ENCODE data around the gene ARHGDIB. TPM values are rescaled to one million over a fixed set of nuclear protein-coding genes. Genes with fewer than 3 reads are reported as not detected.

The ARHGDIB gene
- total and polyA plus RNA-seq, 7 donors, result 23.9 to 44.0 (median 32.4) TPM

DNA sequence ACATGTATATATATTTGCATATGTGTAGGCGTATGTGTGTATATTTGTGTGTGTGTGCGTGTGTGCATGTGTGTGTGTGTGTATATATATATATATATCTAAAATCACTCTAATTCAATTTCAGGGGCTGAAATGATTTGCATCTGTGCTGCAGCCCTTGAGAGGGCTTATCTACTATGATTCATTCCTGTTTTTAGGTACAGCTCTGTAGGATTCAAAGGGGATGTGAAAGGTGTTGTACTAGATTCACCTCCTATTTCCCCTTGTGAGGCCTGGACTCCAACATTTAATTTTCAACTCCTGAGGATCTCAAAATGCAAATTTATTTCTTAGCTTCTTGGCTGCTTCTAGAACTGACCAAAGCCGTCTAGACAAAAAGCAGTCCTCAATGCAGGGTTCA lies 34.1 kb downstream of the ARHGDIB start:
- 88 to 90% (median 88%) methylated on average over 3 of the region's 3 CpGs for WGBS, 3 donors
- TF ChIP-seq, protein P1, sequence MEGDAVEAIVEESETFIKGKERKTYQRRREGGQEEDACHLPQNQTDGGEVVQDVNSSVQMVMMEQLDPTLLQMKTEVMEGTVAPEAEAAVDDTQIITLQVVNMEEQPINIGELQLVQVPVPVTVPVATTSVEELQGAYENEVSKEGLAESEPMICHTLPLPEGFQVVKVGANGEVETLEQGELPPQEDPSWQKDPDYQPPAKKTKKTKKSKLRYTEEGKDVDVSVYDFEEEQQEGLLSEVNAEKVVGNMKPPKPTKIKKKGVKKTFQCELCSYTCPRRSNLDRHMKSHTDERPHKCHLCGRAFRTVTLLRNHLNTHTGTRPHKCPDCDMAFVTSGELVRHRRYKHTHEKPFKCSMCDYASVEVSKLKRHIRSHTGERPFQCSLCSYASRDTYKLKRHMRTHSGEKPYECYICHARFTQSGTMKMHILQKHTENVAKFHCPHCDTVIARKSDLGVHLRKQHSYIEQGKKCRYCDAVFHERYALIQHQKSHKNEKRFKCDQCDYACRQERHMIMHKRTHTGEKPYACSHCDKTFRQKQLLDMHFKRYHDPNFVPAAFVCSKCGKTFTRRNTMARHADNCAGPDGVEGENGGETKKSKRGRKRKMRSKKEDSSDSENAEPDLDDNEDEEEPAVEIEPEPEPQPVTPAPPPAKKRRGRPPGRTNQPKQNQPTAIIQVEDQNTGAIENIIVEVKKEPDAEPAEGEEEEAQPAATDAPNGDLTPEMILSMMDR (IDR thresholded peaks at IDR 0.05), result no peak
- Histone ChIP-seq H3K4me1 (no peaks in the 10 kb centered on the region), H3K27me3 (ENCODE audit: insufficient read depth in 3 of 3, low read length in 2 of 3) (no peaks in the 10 kb centered on the region), H3K27ac (no peak overlapping the region), H3K36me3 (ENCODE audit: insufficient read depth in 1 of 2, low read depth in 1 of 2) (no peaks in the 10 kb centered on the region), H3K9me3 (no peaks in the 10 kb centered on the region), H3K4me3 (no peak overlapping the region)
- intact Hi-C loops (cut with DNase I), result loop anchor here in 1 of 2 donors (10.0 kb wide), 1 partner anchor 862 kb away; no protein-coding TSS in a partner anchor
- no peak for ATAC-seq
- no peak for DNase-seq

DNA sequence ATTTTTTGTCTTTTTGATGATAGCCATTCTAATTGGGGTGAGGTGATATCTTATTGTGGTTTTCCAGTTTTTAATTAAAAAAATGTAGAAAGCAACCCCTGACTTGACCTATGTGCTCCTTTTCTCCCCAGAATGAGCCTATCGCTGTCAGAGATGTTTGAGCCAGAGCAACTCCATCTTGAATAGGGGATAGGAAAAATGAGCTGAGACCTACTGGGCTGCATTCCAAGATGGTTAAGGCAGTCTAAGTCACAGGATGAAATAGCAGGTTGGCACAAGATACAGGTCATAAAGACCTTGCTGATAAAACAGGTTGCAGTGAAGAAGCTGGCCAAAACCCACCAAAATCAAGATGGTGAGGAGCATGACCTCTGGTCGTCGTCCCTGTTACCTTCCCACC lies 36.9 kb downstream of the ARHGDIB start:
- 91 to 98% (median 94%) methylated on average over 3 of the region's 3 CpGs for WGBS, 3 donors
- DNase-seq, result no peak
- Histone ChIP-seq H3K9me3 (no peaks in the 10 kb centered on the region), H3K4me3 (no peak overlapping the region), H3K27ac (no peak overlapping the region), H3K4me1 (no peaks in the 10 kb centered on the region), H3K27me3 (ENCODE audit: insufficient read depth in 3 of 3, low read length in 2 of 3) (no peaks in the 10 kb centered on the region), H3K36me3 (ENCODE audit: insufficient read depth in 1 of 2, low read depth in 1 of 2) (no peaks in the 10 kb centered on the region)
- TF ChIP-seq, protein P1 (IDR thresholded peaks at IDR 0.05), result no peak
- intact Hi-C loops (cut with DNase I), result loop anchor here in 1 of 2 donors (10.0 kb wide), 1 partner anchor 860 kb away; no protein-coding TSS in a partner anchor
- ATAC-seq, result no peak

DNA sequence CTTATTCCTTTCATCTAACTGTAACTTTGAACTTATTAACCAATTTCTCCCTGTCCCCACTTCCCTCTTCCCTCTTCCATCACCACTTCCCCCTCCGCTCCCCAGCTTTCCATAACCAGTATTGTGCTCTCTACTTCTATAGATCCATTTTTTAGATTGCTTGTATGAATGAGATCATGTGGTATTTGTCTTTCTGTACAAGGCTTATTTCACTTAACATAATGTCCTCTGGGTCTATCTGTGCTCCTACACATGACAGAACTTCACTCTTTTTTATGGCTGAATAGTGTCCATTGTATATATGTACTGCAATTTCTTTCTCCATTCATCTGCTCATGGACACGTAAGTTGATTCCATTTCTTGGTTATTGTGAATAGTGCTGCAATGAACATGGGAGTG lies 37.5 kb downstream of the ARHGDIB start:
- H3K36me3 ChIP-seq (ENCODE audit: insufficient read depth in 1 of 2, low read depth in 1 of 2), result no peaks in the 10 kb centered on the region
- TF ChIP-seq, protein P1 (IDR thresholded peaks at IDR 0.05), result no peak
- H3K27ac ChIP-seq, result no peak overlapping the region
- H3K4me1 ChIP-seq, result no peaks in the 10 kb centered on the region
- DNase-seq (no peak), ATAC-seq (no peak)
- intact Hi-C loops (cut with DNase I), result loop anchor here in 1 of 2 donors (10.0 kb wide), 1 partner anchor 859 kb away; no protein-coding TSS in a partner anchor
- no peak overlapping the region for H3K4me3 ChIP-seq
- no peaks in the 10 kb centered on the region for H3K27me3 ChIP-seq (ENCODE audit: insufficient read depth in 3 of 3, low read length in 2 of 3)
- 91 to 95% (median 92%) methylated on average over 2 of the region's 2 CpGs for WGBS, 3 donors
- no peaks in the 10 kb centered on the region for H3K9me3 ChIP-seq

DNA sequence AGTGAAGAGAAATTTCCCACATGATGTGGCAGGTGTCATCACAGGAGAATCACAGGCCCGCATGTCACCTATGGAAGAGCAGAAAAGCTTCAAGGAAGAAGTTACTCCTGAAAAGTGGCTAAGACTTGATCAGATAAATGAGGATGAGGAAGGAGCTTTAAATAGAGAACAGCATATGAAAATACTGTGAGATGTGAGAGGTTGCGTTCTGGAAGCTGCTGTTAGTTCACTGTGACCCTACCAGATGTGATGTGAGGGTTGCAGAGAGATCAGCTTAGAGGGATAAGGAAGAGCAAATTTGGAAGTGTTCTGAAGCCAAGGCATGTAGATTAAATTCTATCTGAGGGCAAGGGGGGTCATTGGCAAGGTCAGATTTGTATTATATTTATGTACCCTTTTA lies 40.2 kb downstream of the ARHGDIB start:
- 85 to 97% (median 96%) methylated on average over 2 of the region's 2 CpGs for WGBS, 3 donors
- no peaks in the 10 kb centered on the region for H3K4me1 ChIP-seq
- TF ChIP-seq, protein P1 (IDR thresholded peaks at IDR 0.05), result no peak
- H3K9me3 ChIP-seq, result no peaks in the 10 kb centered on the region
- intact Hi-C loops (cut with DNase I), result loop anchor here in 1 of 2 donors (10.0 kb wide), 1 partner anchor 856 kb away; no protein-coding TSS in a partner anchor
- no peaks in the 10 kb centered on the region for H3K27me3 ChIP-seq (ENCODE audit: insufficient read depth in 3 of 3, low read length in 2 of 3)
- ATAC-seq, result no peak
- no peaks in the 10 kb centered on the region for H3K36me3 ChIP-seq (ENCODE audit: insufficient read depth in 1 of 2, low read depth in 1 of 2)
- H3K27ac ChIP-seq, result no peak overlapping the region
- H3K4me3 ChIP-seq, result no peak overlapping the region
- no peak for DNase-seq
